Amygdala (tissue), 56 donors: ENCODE measurements around the gene MTR.

Experiments
- DNase-seq, 56 donors: peaks; one replicate each; lab custom pipeline; 2025; lab: John Stamatoyannopoulos, UW

Gene MTR

DNA sequence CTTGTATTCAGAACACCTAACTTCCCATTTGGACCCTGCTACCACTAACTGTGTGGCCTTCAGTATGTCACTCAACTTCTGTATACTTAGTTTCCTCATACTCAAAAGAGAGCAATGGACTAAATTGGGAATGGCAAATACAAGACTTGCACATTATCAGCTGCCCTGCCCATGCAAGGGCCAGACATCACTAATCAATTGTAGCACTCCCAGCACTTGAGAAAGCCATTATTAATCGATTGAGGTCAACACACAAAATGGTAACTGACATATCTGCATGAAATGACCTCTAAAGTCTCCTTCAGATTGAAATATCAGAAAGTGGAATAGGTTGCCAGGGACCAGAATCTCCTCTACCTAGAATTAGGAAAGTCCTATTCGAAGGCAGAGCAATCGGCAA is 149.9 kb downstream of the MTR start:
- no peak for DNase-seq

DNA sequence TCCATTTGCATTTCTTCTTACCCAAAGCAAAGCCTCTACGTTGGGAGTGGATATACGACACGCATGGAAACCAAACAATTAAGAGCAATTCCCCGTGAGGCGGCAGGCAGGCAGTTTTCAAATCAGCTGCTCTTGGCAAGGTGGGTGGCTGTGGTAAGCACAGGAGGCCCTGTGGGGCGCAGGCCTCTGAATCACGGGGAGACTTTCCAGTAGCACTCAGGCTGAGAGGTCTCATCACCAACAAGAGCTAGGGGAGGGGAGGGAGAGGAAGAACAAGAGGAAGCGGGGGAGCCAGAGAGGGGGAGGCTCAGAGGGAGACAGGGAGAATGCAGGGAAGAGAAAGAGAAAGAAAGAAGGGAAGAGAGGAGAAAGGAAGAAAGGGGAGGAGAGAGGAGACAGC is 152.7 kb downstream of the MTR start:
- DNase-seq: peak in 1 of 56 donors; percentile 6

DNA sequence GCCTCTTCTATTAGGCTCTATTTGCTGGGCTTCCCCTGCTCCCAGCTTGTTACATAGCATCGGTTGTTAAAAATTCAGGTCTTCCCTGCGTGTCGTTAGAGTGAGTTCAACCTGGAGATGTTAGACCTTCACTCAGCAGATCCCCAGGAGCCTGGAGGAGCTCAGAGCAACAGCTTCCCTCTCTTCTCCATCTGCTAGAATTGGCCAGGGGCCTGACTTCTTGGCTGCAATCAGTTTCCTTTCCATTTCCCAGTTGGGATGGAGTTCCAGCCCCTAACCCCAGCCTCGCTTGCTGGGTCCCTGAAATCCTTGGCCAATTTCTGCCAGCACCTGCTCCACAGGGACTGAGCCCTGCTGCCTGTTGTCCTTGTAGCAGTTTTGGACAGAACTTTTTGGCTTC is 153.3 kb downstream of the MTR start:
- no peak for DNase-seq

DNA sequence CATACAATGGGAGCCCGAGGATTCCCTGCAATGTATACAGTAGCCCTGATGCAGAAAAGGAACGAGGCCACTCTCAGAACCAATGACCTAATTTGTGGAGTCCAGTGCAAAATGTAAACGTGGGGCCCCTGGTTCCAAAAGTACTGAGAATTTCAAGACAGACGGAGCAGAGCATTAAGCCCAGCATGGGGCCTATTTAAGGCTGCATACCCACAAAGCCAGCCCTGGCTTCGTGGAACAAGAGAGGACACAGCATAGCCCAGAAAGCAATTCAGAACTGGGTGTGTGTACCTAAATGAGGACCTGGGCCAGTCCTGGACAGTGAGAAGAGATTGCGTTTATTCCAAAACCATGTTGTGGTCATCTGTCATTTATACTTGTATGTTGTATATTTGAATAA is 153.9 kb downstream of the MTR start:
- DNase-seq: no peak

DNA sequence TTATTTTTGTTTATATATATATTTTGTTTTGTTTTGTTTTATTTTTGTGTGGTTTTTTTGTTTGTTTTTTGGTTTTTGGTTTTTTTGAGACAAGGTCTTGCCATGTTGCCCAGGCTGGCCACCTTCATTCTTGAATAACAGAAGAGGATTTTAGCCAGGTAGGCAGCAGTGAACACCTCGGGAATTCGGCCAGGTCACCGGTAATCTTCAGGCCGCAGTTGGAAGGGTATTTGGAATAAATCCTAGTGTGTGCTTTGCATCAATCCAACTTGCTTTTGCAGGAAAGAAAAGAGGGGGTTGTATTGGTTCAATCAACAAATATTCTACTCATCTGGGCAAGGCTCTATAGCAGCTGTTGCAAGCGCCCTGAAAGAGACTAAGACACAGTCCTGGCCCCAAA is 155.3 kb downstream of the MTR start:
- no peak for DNase-seq

DNA sequence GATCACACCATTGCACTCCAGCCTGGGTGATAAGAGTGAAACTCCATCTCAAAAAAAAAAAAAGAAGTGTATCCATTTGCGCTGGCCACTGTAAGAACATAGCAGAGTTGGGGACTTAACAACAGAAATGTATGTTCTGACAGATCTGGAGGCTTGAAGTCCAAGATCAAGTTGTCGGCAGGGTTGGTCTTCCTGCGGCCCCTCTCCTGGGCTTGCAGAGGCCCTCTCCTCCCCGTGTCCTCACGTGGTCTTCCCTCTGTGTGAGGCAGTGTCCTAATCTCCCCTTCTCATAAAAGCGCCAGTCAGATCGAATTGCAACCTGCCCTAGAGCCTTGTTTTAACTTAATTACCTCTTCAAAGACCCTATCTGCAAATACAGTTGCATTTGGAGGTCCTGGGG is 156.6 kb downstream of the MTR start:
- DNase-seq: no peak

DNA sequence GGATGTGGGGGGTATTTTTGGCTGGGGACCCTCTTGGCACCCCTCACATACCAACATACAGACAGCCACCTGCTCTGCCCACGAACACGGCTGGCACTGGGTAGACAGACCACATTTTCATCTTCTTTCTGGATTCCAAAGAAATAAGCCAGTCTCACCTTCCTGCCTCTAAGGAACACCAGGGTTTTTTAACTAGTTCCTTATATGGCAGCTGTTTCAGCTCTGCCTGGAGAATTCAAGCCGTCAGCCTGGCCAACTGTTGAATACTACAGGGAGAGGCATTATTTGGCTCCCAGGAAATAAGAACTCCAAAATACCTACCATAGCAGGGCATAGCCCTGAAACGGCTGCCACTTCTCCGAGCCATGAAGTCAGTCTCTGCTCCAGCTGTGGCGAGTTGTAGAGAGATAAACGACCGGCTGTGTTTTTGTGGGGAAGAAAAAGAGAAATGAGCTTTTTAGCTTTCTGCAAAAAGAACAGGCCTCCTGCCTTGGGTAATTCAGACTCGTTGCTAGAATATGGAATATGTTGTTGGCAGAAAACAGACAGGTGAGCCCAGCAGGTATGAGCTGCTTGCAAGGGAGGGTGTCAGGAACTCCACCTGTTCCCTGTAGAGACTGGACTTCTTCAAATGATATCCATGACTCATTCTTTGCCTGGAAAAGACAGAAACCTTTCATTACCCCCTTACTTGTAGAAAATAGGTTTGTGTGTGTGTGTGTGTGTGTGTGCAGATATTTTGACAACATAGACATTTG is 157.3 kb downstream of the MTR start:
- DNase-seq: no peak

DNA sequence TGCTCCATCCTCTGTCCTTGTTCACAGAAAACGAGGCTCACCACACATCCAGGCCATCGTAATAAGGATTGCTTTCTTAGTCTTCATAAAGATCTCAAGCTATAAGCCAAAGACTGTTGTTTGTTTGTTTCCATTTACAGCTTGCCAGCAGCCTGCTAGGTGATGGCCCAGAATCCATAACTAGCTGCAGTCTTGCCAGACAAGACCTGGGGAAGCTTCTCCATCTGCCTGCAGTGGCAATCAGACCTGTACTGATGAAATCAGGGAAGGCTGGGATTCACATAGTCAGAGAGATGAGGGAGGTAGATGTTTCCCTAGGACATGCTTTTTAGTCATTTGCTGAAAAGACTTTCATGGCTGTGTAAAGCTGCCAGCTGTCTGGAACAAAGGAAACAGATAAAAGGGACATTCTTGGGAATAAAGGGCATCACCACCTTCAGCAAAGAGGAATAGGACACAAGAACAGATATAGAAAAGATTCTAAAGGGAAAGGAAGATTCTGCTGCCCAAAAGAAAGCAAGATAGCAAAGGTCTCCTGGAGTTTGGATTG is 158.1 kb downstream of the MTR start:
- DNase-seq: no peak
